GM19193 (cell line): ENCODE measurements around the gene NELFCD.
A peak's percentile ranks its signal among the peaks of the same experiment; 100 is the strongest.

Source experiments
- POLR2A ChIP-seq: IDR thresholded peaks from 4 replicates; pipeline ENCODE4 v1.6.1; 2011; ENCODE audit not compliant: insufficient read depth, insufficient read length; ENCODE audit errors: extremely low read depth

NELFCD gene

GRCh38 chr20:58980711-58981627 lies at the start of gene NELFCD:
TSS of gene NELFCD (plus strand) at chr20:58981256. CDS start at chr20:58981310, 54 bp downstream.
- peak; percentile 91 for TF ChIP-seq POLR2A

DNA sequence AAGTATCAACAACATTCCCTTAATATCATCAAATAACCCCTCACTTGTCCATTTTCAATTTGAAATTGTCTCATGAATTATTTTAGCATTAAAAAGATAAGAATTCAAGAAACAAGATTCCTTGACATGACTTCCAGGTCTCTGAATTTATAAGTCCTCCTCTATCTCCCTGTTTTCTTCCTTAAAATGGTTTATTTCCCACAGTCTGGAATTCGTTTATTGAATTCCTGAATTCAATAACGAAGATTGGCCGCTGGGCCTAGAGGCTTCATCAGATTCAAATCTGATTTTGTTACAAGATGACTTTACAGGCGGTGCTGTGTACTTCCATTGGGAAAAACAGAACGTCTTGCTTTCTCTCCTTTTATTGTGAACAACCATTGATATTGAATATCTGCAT lies 48.9 kb upstream of the NELFCD start:
- no peak for TF ChIP-seq POLR2A

DNA sequence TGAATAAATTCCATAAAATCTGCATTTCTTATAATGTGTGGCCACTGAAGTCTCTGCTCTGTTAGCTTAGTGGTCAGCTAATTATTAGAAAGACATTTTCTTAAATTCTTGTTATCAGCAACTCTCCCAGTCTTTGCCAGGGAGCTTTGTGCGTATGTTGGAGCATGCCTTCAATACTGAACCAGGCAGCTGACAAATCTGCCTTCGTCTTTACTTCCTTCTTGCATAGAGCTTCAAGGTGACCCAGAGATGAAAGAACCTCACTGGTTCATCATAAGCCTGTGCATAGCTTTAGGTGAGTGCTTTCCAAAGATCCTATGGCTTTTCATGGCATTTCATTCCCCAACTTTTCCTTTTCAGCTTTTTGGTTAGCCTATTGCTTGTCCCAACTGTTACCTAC lies 43.0 kb upstream of the NELFCD start:
- no peak for TF ChIP-seq POLR2A

GRCh38 chr20:58938541-58938940 lies 42.5 kb upstream of the NELFCD start:
- no peak for TF ChIP-seq POLR2A

DNA sequence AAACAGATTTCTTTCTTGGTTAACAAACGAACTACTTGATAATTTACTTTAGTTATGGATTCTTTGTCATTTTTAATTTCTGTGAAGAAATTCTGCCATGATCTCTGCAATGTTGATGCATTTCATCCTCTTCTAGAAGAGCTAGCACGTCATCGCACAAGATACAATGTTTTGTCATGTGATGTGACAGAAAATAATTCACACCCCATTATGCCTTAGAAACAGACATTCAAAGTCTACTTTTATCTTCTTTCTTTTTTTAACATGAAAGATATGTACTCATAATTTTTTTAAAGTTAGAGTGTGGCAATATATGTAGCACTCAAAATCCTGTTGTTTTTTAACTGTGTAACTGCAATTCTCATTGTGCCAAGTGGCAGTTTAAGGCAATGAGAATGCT lies 39.6 kb upstream of the NELFCD start:
- no peak for TF ChIP-seq POLR2A

DNA sequence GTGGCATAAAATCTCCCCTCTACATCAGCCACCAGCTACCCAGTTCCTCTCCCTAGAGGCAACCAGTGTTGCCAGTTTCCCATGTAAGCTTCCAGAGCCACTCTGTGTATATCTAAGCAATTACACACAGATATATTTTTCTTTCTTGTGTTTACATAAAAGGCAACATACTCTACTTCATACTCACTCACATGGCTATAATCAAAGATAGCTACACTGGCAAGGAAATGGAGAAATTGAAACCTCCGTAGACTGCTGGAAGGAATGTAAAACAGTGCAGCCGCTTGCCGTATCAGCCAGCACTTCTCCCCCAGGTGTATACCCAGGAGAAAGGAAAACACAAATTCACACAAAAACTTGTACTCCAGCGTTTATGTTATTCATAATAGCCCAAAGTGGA lies 38.5 kb upstream of the NELFCD start:
- TF ChIP-seq POLR2A, result no peak

- no peak for TF ChIP-seq POLR2A
Measured at GRCh38 chr20:58944610-58945009, 36.4 kb upstream of the NELFCD start.

GRCh38 chr20:58945965-58946631 lies 35.0 kb upstream of the NELFCD start:
- TF ChIP-seq POLR2A, result no peak

GRCh38 chr20:58950603-58951002 lies 30.5 kb upstream of the NELFCD start:
- TF ChIP-seq POLR2A, result no peak

GRCh38 chr20:58953050-58953449 lies 28.0 kb upstream of the NELFCD start:
- no peak for TF ChIP-seq POLR2A

DNA sequence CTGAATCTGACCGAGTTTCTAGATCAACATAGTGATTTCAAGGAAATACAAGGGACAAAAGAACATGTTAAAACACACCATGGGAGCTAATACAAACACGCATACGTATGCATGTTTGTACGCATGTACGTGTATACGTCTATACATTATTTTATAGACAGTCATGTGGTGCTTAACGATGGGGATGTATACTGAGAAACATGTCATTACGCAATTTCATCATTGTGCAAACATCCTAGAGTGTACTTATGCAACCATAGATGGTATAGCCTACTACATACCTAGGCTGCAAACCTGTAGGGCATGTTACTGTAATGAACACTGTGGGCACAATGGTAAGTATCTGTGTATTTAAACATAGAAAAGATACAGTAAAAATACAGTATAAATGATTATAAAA lies 25.0 kb upstream of the NELFCD start:
- no peak for TF ChIP-seq POLR2A

DNA sequence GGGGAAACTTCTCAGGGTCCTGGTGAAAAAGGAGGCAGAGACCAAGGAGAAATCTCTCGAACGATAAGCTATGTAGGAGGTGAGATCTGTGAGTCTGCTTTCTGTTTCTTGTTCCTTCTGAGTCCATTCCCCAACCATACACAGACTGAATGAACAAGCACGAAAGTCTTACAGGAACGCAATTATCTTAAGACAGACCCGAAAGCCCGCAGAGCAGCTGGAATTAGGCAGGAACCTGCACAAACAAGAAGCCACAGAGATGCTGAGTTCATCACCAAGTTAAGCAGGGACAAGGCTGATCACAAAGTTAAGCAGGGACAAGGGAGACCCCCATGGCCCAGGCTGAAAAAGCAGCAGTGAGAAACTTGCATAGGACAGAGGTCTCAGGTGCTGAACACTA lies 21.4 kb upstream of the NELFCD start:
- TF ChIP-seq POLR2A, result no peak

DNA sequence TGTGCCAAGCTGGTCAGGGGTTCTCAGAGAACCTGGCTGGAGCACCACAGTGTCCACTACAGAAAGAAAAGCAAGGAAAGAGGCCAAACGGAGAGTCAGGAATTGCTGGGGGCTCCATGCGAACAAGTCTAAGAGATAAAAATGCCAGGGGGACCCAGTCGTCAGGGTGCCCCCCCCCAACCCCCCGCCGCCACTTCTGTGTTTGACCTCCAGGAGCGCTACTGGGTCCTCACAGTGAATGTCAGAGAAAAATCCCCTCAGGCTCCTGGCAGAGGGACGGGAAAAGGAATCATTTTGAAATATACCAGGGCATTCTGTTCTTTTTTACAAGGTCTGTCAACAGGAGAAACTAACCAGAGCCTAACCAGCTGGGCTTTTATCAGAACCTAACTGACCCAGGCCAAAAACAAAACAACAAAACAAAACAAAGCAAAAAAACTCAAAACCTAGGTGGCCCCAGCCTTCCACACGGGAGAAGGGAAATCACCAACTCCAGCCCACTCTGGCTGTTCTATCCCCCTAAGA lies 17.9 kb upstream of the NELFCD start:
- TF ChIP-seq POLR2A, result no peak

GRCh38 chr20:58965270-58966064 lies 15.6 kb upstream of the NELFCD start:
- no peak for TF ChIP-seq POLR2A

- no peak for TF ChIP-seq POLR2A
Measured at GRCh38 chr20:58967652-58968429, 13.2 kb upstream of the NELFCD start.

DNA sequence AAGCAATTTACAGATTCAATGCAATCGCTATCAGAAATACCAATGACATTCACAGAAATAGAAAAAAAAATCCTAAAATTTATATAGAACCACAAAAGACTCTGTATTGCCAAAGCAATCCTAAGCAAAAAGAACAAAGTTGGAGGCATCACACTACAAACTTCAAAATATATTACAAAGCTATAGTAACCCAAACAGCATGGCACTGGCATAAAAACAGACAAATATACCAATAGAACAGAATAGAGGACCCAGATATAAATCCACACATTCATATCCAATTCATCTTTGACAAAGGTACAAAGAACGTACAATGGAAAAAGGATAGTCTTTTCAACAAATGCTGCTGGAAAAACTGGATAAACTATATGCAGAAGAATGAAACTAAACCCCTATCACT lies 11.6 kb upstream of the NELFCD start:
- TF ChIP-seq POLR2A, result no peak
